KG1 (cell line): Measurements from ENCODE around the gene CPXM2.

ENCODE experiments used
- DNase-seq: peaks from one replicate; lab custom pipeline; 2025; lab: John Stamatoyannopoulos, UW

Gene CPXM2

DNA sequence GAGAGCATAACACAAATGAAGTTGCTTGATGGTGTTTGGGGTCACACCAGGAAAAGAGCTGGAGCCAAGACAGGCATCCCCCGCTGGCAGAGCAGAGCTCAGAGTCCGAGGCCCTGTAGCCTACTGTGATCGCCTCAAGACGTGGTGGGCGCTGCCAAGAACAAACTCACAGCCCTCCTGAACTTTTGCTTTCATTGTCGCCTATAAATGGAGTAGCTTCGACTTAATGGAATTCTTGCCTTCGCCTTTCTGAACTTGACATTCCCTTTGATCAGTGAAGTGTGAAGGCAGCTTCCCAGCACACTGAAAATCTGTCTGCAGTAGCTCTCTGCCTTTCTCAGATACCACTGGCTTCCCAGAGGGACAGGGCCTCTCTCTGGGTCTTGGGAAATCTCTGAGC lies 21.3 kb downstream of the CPXM2 start:
- no peak for DNase-seq

DNA sequence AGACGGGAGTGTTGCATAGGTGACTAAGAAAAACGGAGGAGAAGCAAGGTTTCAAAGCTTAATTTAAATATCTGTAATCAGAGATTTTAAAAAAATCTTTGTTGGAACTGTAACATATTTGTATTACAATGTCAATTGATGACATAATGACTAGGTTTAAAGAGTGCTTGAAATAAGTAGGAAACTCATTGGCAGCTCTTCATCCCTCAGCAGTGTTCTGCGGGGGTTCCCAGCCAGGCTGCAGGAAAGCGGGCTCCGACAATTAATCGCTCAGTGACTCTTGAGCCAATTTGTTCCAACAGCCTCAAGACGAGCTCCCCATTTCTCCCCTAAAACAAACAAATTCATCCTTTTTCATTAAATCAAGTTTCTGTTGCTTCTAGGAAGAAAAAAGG lies 22.6 kb downstream of the CPXM2 start:
- no peak for DNase-seq

DNA sequence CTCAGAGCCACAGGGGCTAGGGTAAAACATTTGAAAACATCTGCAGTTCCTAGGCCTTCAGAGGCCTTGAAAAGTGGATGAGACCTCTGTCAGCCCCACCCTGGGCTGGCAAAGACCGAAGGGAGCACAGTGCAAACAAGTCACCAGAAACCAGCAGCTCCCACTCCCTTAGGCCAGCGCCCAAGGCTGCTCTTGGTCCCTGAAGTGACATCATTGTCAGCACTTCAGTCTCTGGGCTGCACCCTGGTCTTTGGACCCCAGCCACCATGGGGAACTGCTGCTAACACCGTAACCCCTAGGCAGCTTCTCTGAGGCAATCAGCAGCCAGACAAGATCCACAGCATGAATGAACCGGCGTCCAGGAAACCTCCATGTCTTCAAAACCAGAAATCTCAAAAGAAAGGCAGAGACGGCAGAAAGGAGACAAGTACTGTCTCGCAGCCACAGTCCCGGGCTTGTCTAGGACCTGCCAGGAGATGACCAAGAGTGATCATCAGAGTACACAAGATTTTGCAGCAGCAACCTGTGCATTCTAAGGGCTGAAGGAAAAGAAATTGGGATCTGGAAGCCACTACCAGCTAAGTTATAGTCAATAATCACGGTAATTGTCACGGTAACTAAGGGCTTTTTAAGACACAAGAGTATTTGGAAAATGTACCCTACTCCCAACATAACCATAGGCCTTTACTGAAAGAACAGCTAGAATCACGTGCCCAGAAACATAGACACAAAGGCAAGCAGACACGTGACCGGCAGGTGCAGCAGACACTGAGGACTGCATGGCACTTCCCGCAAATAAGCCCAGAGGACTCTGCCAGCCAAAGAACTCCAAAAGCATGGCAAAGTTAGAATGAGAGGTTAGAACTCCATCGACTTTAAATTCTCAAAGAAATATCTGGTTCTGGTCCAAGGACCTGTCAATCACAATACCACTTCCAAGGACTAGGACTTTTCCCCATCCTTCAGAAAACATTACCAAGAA lies 23.3 kb downstream of the CPXM2 start:
- DNase-seq, result no peak

DNA sequence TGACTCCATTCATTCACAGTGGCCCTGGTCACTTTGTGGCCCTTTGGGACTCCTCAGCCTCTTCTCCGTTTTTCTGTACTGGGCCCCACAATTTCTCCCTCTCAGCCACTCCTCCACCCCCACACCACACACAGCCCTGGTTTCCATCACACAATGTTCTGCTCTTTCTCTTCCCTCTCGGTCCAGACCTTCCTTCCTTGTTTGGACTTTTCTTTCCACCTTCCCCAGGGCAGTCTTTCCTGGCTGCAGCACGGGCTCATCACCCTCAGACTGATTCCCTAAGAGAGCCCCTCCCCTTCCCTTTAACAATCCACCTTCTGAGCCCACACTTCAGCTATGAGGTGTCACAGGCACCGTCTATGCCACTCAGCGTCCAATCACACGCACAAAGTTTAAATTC lies 25.7 kb downstream of the CPXM2 start:
- DNase-seq, result no peak

DNA sequence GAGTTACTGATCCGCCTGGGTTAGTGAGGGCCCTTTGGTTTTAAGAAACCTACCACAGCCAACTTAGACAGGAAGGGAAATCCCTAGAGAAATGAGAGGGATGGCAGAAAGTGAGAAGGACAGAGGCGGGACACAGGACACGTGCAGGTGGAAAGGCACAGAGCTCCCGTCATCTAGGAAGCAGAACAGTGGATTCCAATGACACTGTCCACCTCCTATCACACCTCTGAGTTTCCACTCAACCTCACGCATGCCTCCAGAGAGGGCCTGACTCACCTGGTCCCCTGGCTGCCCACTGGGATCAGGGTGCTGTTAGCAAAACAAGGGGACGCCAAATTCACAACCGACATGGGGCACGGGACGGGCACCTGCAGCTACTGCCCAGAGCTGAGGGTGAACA lies 26.3 kb downstream of the CPXM2 start:
- no peak for DNase-seq

DNA sequence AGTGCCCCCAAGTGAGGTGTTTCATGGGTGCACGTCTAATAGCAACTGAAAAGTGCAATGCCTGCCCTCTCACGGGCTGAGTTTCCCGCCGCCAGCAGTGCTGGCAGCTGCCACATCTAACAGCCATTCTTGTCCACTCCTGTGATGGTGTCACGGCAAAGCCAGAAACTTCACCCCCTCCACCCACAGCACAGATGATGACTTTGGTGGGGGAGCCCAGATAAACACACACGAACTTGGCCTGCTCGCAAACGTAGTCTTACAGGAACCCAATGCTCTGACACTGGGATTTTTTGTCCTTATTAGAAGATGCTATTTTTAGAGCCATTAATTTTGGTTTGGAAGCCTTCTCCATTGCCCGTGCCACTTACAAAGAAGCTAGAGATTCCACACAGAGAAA lies 26.7 kb downstream of the CPXM2 start:
- DNase-seq, result no peak

DNA sequence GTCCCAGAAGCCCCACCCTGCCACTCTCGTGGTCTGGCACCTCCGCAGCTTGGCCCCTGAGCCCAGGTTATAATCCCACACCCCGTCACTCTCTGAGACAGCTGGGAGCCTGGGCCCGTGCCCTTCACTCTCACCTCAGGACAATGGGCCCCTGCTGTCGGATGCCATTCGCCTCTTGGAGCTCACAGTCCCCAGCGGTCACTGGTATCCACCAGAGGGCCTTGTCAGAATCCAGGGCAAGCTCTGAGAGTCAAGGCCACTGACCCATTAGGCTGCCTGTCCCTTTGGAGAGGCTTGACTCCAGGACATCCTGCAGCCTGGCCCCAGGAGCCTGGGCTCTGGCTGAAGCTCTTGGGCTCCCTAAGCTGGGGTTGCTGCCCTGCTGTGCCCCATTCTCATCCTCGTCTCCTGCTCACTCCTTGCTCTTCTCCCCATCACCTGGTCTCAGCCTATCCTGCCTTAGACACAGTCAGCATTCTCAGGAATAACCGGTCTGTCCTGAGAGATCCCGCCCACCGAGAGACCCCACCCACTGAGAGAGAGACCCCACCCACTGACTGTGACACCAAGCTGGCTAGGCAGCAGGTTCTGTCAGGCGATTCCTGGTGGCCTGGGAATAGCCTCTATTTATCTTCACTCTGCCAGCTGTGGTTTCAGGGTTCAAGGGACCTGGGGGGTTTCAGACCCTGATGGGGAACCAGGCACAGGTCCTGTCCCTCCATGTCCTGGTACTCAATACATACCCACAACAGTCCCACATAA lies 27.7 kb downstream of the CPXM2 start:
- DNase-seq, result no peak

DNA sequence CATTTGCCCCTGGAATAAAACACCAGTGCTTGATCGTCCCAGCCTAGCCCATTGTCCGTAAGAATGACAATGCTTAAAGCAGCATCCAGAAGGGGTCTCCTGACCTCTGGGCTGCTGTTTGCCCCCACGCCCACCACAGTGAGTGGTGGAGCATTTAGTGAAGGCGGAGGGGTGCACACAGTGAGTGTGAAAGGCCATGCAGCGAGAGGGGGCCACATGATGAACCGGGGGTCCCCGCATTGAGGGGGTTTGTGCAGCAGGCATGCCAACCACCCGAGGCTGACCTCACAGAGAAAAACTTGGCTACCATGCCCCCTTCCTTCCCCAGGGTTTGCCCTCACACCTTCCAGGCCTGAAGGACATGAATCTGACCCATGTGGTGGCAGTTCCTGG lies 28.4 kb downstream of the CPXM2 start:
- DNase-seq, result no peak

DNA sequence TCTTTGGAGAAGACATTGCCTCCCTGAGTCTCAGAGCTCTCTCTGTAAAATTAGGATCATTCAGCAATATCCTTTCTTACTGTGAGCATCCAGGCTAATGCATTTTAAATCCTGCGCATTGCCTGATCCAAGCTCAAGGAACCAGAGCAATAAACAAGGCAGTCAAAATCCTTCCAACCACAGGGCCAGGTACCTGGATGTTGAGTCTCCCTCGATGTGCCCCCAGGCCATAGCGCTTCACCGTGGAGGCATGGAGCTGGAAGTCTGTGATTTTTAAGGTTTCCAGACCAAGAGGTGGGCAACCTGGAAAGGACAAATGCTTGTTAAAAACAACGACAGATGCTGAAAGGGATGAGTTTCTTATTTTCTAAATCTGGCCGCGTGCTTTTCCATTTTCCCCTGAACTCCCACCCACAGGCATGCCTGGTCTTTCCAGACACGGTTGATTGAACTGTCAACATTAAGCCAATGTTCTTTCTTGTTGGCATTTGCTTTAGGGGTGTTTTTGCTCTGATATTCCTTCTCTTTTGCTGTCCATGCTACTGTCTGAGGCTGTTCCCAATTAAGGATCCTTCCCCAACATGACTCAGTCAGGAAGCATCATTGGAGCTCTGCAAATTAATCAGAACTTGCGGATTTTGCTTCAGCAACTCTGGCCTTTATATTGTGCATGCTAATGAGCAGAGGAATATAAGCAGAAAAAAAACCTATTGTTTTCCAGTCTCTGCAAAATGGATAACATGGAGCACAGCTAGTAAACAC lies 29.0 kb downstream of the CPXM2 start:
- no peak for DNase-seq

DNA sequence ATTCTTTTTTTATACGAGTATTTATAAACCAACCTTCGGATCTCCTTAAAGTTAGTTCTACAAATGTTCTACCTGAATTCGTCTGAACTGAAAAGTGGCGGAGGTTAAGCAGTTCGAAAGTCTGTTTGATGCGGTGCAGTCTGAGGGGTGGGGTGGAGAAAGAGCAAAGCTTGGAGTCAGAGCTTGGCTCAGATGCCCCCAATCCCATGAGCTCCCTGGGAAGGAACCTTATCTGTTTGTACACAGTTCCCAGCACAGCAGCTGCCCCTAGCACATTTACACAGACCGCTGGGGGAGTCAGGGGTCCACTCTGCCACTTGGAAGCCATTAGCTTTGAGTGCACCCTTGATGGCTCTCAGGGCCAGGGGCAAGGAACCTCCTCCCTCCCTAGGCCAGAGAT lies 30.8 kb downstream of the CPXM2 start:
- DNase-seq, result no peak

DNA sequence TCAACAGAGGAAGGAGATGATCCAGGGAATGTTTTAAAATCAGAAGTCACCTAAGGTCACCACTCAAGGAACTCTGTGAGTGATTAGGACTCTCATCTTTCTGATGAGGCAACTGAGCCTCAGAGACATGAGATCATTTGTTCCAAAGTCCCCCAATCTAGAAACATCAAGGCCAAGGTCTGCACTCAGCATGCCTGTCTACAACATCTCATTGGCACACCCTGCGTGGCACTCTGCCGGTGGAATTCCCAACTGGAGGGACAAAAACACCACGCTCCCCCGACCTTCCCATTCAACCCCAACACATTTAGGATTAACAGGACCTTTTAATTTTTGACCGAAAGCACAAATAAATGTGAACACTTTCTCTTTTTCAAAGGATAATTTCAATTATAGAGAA lies 31.4 kb downstream of the CPXM2 start:
- DNase-seq, result no peak

DNA sequence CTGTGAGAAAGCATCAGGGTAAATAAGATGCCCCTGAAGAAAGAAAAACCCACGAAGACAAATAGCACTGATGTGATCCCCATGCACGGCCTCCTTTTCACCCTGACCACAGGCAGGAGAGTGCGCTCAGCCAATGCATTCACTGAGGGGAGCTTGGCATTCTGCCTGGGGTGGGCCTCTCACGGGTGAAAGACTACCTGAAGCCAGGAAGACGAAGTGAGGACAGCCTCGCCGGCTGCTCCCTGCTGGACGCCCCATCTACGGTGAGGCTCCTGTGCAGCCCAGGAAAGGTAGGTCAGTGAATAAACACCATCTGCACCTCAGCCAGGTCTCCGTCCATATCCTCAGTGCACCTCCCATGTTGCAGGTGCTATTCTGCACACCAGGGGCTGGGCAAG lies 32.0 kb downstream of the CPXM2 start:
- DNase-seq, result no peak

DNA sequence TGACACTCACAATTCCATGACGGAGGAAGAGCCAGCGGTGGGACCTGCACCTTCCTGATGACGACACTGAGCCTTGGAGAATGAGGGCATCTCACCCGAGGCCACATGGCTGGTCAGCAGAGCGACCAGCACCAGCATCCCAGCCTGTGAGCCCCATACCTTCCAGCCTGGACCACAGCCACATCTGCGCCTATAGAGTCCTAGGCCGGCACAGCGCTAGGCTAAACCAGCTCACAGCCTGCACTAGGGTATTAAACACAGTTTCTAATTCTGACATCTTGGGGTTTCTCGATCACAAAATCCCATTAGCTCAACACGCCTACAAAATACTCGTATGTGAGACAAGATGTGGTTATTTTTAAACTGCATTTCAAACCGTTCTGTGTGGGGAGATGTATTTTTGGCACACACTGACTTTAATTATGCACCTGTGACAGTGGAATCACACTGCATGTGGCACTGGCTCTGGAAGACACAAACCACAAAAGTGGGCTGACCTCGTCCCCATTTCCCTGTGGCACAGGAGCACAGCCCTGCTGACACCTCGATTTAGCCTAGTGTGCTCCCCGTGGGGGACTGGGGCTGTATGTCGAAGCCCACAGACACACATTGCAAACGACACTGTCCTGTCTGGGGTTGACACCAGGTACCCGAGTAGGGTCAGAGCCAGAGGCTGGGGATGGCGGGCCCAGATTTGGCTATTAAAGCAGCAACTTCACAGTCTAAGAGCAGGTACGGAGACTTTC lies 32.5 kb downstream of the CPXM2 start:
- no peak for DNase-seq

DNA sequence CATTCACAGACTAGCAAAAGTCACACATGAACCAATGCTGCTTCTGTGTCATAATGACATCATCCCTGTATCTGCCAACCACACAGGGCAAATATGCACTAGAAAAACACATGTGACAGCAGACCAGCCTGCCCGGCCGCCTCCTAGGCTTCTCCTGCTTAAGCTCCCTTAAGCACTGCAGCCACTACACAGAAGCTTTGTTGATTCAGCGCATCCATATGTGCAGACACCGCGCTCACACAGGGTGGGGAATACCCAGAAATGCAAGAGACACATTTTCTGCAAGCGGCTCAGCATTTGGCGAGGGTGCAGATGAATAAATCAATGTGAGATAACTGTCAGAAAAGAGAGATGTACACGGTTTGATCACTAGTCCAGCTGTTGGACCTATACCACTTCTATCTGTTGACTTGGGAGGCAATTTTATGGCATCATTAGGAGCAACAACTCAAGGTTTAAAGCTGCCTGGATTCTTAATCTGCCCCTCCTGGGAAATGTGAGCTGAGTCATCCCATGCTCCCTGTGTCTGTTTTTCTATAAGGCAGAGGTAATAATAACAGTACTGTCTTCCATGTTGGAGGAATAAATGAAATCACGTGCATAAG lies 33.4 kb downstream of the CPXM2 start:
- DNase-seq, result no peak

DNA sequence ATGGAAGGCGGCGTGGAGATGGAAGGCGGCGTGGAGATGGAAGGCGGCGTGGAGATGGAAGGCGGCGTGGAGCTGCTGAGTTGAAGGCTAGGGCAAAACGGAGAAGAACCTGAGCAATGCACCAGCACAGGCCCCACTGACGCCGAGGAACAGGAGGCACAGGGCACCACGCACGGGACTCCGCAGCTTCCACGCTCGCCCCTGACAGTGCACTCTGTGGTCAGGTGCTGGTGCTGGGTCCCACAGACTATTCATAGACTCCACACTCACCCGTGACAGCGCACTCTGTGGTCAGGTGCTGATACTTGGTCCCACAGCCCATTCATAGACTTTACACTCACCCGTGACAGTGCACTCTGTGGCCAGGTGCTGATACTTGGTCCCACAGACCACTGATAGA lies 34.0 kb downstream of the CPXM2 start:
- no peak for DNase-seq

DNA sequence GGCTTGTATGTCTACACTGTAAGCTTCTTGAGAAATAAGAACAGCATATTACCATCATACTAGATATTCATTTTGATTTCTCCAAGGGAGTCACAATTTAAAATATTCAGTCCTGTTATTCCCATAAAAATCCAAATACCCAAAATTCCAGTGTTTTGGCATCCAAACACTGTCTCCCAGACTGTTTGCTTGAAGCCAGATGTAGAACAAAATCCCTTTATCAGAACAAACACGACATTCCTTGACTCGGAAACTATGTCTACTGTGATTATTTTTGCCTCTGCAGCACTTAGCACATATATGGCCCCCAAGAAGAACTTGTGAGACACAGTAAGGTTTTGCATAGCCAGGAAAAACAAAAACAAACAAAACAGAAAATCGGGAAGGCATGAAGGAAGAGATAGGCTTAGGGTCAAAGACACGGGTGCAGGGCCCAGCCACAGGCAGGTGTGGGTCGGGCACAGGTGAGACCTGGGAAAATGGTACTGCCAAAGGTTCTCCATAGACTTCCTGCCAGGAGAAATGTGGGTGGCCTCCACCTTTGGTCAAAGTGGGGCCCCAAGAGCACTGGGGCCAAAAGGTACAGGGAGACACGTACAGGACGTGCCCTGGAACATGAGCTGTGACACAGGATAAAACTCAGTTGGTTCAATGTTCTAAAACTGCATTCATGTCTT lies 36.5 kb downstream of the CPXM2 start:
- DNase-seq, result no peak

DNA sequence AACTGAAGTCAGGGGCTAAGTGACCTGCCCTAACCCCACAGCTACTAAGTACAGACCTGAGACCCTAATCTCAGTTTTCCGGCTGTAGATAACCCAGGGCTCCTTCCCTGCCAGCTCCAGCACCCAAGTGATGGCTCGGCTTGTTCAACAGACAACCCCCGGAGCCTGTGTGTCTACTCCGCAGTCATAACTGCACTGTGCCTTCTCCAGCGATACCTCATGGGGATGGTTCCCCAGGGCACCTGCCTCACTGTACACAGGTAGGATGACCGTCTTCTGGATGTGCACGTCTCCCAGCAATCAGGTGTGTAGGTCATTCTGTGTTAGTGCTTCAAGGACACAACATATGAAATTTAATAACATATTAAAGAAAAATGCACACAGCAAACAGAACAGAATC lies 37.1 kb downstream of the CPXM2 start:
- no peak for DNase-seq

DNA sequence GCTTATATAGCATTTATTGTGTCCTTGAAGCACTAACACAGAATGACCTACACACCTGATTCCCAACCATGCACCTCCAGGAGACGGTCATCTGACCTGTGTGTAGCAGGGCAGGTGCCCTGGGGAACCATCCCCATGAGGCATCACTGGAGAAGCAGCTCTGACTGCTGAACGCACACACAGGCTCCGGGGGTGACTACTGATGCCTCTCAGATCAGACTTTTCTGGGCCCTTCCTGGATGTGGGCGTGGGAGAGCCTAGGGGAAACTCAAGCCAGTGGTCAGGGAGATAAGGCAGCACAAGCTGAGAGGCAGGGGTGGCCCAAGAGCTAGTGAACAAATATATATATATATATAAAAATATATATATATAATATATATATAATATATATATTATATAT lies 37.6 kb downstream of the CPXM2 start:
- no peak for DNase-seq

DNA sequence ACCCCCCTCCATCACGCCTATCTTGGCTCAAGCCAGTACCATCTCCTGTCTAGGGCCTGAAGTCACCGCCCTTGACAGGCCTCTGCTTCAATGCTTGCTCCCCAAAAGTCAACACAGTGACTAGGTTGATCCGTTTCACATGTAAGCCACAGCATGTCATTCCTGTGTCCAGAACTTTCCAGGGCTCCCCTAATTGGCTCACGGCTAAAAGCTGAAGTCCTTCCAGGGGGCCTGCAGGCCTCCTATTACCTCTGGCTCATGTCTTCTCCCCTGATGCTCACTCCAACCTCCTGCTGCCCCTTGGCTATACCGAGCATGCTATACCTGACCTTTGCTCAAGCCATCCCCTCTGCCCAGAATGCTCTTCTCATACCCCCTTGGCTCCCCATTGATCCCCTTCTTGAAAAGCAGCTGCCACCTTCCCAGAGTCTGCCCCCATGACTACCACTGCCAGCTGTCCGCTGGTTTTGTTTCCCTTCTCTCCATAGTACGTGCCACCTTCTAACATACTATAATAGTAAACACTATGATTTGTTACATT lies 39.1 kb downstream of the CPXM2 start:
- no peak for DNase-seq
